ENCODE results near the gene MCRIP2.

Gene MCRIP2

GRCh38 chr16:616733-617586 lies 24.7 kb upstream of the MCRIP2 start:
- Histone ChIP-seq H2AFZ (ENCODE audit: low read length) (no peak overlapping the region), H4K20me1 (ENCODE audit: insufficient read depth, low read length) (no peaks in the 10 kb centered on the region), H3K4me1 (ENCODE audit: low read length) (no peaks in the 10 kb centered on the region), H3K9me3 (replicated peaks; ENCODE audit: insufficient read depth, low read length) (no peaks in the 10 kb centered on the region), H3K36me3 (replicated peaks; ENCODE audit: insufficient read depth, low read length) (no peaks in the 10 kb centered on the region), H3K9ac (ENCODE audit: low read length) (no peak overlapping the region), H3K79me2 (ENCODE audit: low read length) (0 out of 2 replicates have a peak, but pooled peaks cover 7% of the 10 kb centered on the region), H3K4me3 (ENCODE audit: low read length) (no peak overlapping the region), H3K27me3 (replicated peaks; ENCODE audit: insufficient read depth, low read length) (no peaks in the 10 kb centered on the region), H3K4me2 (ENCODE audit: low read depth, low read length) (no peak overlapping the region), H3K9me2 (replicated peaks; ENCODE audit: insufficient read depth, low read length) (no peaks in the 10 kb centered on the region), H3F3A (ENCODE audit: insufficient read depth, low read length) (no peaks in the 10 kb centered on the region), H3K27ac (ENCODE audit: low read length) (no peak overlapping the region)
- TF ChIP-seq CTCF (IDR thresholded peaks at IDR 0.05; ENCODE audit: low read length) (no peak), EZH2 (optimal IDR thresholded peaks at IDR 0.05; ENCODE audit: low read depth, low read length) (no peak), EZH2phosphoT487 (IDR thresholded peaks at IDR 0.05; ENCODE audit: low read length) (no peak)
- DNase-seq, result no peak

GRCh38 chr16:617855-618254 lies 23.8 kb upstream of the MCRIP2 start:
- Histone ChIP-seq H3K9ac (ENCODE audit: low read length) (no peak overlapping the region), H2AFZ (ENCODE audit: low read length) (no peak overlapping the region), H3K27me3 (replicated peaks; ENCODE audit: insufficient read depth, low read length) (no peaks in the 10 kb centered on the region), H3K4me1 (ENCODE audit: low read length) (no peaks in the 10 kb centered on the region), H3K4me2 (ENCODE audit: low read depth, low read length) (no peak overlapping the region), H4K20me1 (ENCODE audit: insufficient read depth, low read length) (no peaks in the 10 kb centered on the region), H3K27ac (ENCODE audit: low read length) (no peak overlapping the region), H3K36me3 (replicated peaks; ENCODE audit: insufficient read depth, low read length) (no peaks in the 10 kb centered on the region), H3K9me2 (replicated peaks; ENCODE audit: insufficient read depth, low read length) (no peaks in the 10 kb centered on the region), H3F3A (ENCODE audit: insufficient read depth, low read length) (no peaks in the 10 kb centered on the region), H3K79me2 (ENCODE audit: low read length) (0 out of 2 replicates have a peak, but pooled peaks cover 7% of the 10 kb centered on the region), H3K4me3 (ENCODE audit: low read length) (no peak overlapping the region), H3K9me3 (replicated peaks; ENCODE audit: insufficient read depth, low read length) (no peaks in the 10 kb centered on the region)
- no peak for TF ChIP-seq CTCF (IDR thresholded peaks at IDR 0.05; ENCODE audit: low read length)
- no peak for TF ChIP-seq EZH2phosphoT487 (IDR thresholded peaks at IDR 0.05; ENCODE audit: low read length)
- no peak for TF ChIP-seq EZH2 (optimal IDR thresholded peaks at IDR 0.05; ENCODE audit: low read depth, low read length)
- no peak for DNase-seq

GRCh38 chr16:619476-620100 lies 22.0 kb upstream of the MCRIP2 start:
- H2AFZ ChIP-seq (ENCODE audit: low read length), result no peak overlapping the region
- no peak for TF ChIP-seq CTCF (IDR thresholded peaks at IDR 0.05; ENCODE audit: low read length)
- TF ChIP-seq EZH2phosphoT487 (IDR thresholded peaks at IDR 0.05; ENCODE audit: low read length), result no peak
- no peak for DNase-seq
- 0 out of 2 replicates have a peak, but pooled peaks cover 7% of the 10 kb centered on the region for H3K79me2 ChIP-seq (ENCODE audit: low read length)
- no peaks in the 10 kb centered on the region for H3K9me2 ChIP-seq (replicated peaks; ENCODE audit: insufficient read depth, low read length)
- H3K4me1 ChIP-seq (ENCODE audit: low read length), result no peaks in the 10 kb centered on the region
- no peaks in the 10 kb centered on the region for H4K20me1 ChIP-seq (ENCODE audit: insufficient read depth, low read length)
- H3K36me3 ChIP-seq (replicated peaks; ENCODE audit: insufficient read depth, low read length), result no peaks in the 10 kb centered on the region
- no peak overlapping the region for H3K9ac ChIP-seq (ENCODE audit: low read length)
- no peaks in the 10 kb centered on the region for H3K27me3 ChIP-seq (replicated peaks; ENCODE audit: insufficient read depth, low read length)
- H3K9me3 ChIP-seq (replicated peaks; ENCODE audit: insufficient read depth, low read length), result no peaks in the 10 kb centered on the region
- H3F3A ChIP-seq (ENCODE audit: insufficient read depth, low read length), result no peaks in the 10 kb centered on the region
- H3K4me3 ChIP-seq (ENCODE audit: low read length), result no peak overlapping the region
- no peak overlapping the region for H3K27ac ChIP-seq (ENCODE audit: low read length)
- no peak overlapping the region for H3K4me2 ChIP-seq (ENCODE audit: low read depth, low read length)
